ENCODE measurements around the gene BTG3. TPM values are rescaled to one million over a fixed set of nuclear protein-coding genes. Genes with fewer than 3 reads are reported as not detected.
A peak's percentile ranks its signal among the peaks of the same experiment; 100 is the strongest.

Gene BTG3
- total RNA-seq, 2 donors from 2014 or later: 27.3 to 31.1 TPM

DNA sequence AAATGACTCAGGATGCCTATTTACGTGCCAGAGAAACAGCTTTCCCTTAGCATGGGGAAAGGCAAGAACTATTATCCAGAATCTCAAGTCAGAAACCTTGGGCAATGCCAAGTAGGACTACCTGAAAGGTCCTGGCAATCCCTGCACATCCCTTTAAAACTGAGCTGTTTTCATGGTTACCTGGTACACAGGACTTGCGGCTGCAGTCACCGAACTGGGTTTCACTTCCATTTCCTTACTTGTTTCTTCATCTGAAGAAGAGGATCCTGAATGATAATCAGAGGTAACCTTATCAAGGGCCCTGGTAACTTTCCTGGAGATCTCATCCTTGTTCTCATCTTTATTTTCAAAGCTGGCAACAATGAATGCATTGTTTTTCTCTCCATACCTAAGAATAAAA is 14.3 kb downstream of the BTG3 start:
- DNase-seq: no peak
- no peaks in the 10 kb centered on the region for H3K4me1 ChIP-seq
- no peaks in the 10 kb centered on the region for H3K9me3 ChIP-seq
- H3K36me3 ChIP-seq: no peaks in the 10 kb centered on the region
- TF ChIP-seq CTCF (IDR thresholded peaks at IDR 0.05): no peak
- intact Hi-C loops (cut with DNase I): no loop called here
- no peaks in the 10 kb centered on the region for H3K27me3 ChIP-seq
- no peak overlapping the region for H3K9ac ChIP-seq (ENCODE audit: low read depth in 2 of 2, low read length in 2 of 2)
- no peak overlapping the region for H3K4me3 ChIP-seq
- no peak overlapping the region for H3K27ac ChIP-seq

GRCh38 chr21:17597680-17598079 is 15.0 kb downstream of the BTG3 start:
- H3K9ac ChIP-seq (ENCODE audit: low read depth in 2 of 2, low read length in 2 of 2): no peak overlapping the region
- no peak for DNase-seq
- no peak overlapping the region for H3K27ac ChIP-seq
- no peaks in the 10 kb centered on the region for H3K9me3 ChIP-seq
- H3K4me3 ChIP-seq: no peak overlapping the region
- H3K27me3 ChIP-seq: no peaks in the 10 kb centered on the region
- no peaks in the 10 kb centered on the region for H3K4me1 ChIP-seq
- H3K36me3 ChIP-seq: no peaks in the 10 kb centered on the region
- no peak for TF ChIP-seq CTCF (IDR thresholded peaks at IDR 0.05)
- intact Hi-C loops (cut with DNase I): no loop called here

GRCh38 chr21:17590430-17590829 is 22.3 kb downstream of the BTG3 start:
- H3K4me1 ChIP-seq: no peaks in the 10 kb centered on the region
- no peaks in the 10 kb centered on the region for H3K9me3 ChIP-seq
- intact Hi-C loops (cut with DNase I): no loop called here
- no peak for DNase-seq
- TF ChIP-seq CTCF (IDR thresholded peaks at IDR 0.05): no peak
- no peaks in the 10 kb centered on the region for H3K27me3 ChIP-seq
- no peak overlapping the region for H3K9ac ChIP-seq (ENCODE audit: low read depth in 2 of 2, low read length in 2 of 2)
- H3K4me3 ChIP-seq: no peak overlapping the region
- no peaks in the 10 kb centered on the region for H3K36me3 ChIP-seq
- H3K27ac ChIP-seq: no peak overlapping the region

- peak; percentile 38 for DNase-seq
- intact Hi-C loops (cut with DNase I): no loop called here
- Histone ChIP-seq H3K27me3 (no peaks in the 10 kb centered on the region), H3K27ac (no peak overlapping the region), H3K4me3 (no peak overlapping the region), H3K9me3 (no peaks in the 10 kb centered on the region), H3K9ac (ENCODE audit: low read depth in 2 of 2, low read length in 2 of 2) (no peak overlapping the region), H3K4me1 (no peaks in the 10 kb centered on the region), H3K36me3 (no peaks in the 10 kb centered on the region)
- TF ChIP-seq CTCF (IDR thresholded peaks at IDR 0.05): peak; percentile 57
Observed at GRCh38 chr21:17585875-17586450, 26.7 kb downstream of the BTG3 start.

- no peak for DNase-seq
- Histone ChIP-seq H3K27me3 (no peaks in the 10 kb centered on the region), H3K4me1 (no peaks in the 10 kb centered on the region), H3K9me3 (no peaks in the 10 kb centered on the region), H3K27ac (no peak overlapping the region), H3K9ac (ENCODE audit: low read depth in 2 of 2, low read length in 2 of 2) (no peak overlapping the region), H3K36me3 (no peaks in the 10 kb centered on the region), H3K4me3 (no peak overlapping the region)
- intact Hi-C loops (cut with DNase I): loop anchor here (5.0 kb wide), 1 partner anchor 197 kb away; no protein-coding TSS in a partner anchor
- no peak for TF ChIP-seq CTCF (IDR thresholded peaks at IDR 0.05)
Observed at GRCh38 chr21:17583898-17584297, 28.8 kb downstream of the BTG3 start.
